ENCODE results near the gene EIF4B.
A peak's percentile ranks its signal among the peaks of the same experiment; 100 is the strongest.

The EIF4B gene

DNA sequence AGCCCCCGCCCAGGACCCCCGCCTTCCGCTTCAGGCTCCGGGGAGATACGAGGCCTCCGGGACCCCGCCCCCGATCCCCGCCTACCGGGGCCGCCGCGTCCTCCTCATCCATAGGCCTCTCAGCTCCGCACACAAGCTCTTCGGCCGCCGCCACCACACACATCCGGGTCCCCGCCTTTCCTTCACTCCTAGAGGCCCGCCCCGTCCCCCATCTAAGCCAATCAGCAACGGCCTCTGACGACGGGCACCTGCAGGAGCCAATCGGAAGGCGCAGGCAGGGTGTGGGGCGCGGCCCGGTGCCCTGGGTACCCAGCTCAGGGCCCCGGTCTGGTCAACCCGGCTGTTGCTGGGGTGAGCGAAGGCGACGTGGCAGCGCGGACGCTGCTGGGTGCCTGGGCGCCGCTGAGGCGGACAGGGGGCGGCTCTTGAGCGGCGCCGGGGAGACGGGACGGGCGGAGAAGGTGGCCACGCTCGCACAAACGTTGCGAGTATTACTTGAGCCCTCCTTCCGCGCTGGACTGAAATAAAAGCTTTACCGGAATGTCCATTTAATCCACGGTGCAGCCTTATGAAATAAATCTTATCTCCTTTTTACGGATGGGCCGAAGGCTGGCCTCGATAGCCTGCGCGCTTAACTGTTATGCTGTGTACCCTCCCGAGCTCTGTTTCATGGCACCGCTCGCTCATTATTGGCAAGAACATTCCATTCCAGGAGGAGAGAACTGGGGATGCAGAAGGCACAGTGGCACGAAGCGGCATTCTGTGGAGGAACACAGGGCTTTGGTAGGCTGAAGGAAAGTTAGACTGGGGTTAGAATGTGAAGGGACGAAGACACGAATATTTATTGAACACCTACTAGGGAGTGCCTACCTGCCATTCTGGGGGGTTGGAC, 73.2 kb downstream of the EIF4B start, which contains the start of gene SPRYD3:
Gene SPRYD3, minus strand, starts transcription at position 165 of the 892 bp plus-strand sequence. Its CDS starts 57 bp downstream, at position 108.
- in situ Hi-C loops (cut with HindIII; ENCODE audit: low pct_ligation_motif_present, low sequenced_read_pairs) = no loop called here

DNA sequence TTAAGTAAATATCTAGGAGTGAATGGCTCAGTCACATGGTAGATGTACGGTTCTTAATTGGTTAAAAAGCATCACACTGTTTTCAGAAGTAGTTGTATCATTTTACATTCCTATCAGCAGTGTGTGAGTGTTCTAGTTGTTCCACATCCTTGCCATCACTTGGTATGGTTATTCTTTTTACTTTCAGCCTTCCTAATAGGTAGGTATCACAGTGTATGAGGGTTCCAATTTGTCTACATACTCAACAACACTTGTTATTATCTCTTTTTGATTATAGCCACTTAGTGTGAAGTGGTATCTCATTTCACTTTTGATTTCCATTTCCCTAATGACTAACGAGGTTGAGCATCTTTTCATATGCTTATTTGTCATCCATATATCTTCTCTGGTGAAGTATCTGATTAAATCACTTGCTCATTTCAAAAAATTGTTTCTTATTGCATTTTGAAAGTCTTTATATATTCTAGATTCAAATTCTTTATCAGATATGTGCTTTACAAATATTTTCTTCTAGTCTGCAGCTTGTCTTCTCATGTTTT, 76.5 kb downstream of the EIF4B start:
- Histone ChIP-seq H3K27ac (no peak overlapping the region), H3K36me3 (replicated peaks) (no peaks in the 10 kb centered on the region), H3K4me3 (ENCODE audit: low read depth, low read length) (no peak overlapping the region), H3K27me3 (replicated peaks) (no peaks in the 10 kb centered on the region)
- in situ Hi-C loops (cut with HindIII; ENCODE audit: low pct_ligation_motif_present, low sequenced_read_pairs) = no loop called here
- TF ChIP-seq, protein P1, sequence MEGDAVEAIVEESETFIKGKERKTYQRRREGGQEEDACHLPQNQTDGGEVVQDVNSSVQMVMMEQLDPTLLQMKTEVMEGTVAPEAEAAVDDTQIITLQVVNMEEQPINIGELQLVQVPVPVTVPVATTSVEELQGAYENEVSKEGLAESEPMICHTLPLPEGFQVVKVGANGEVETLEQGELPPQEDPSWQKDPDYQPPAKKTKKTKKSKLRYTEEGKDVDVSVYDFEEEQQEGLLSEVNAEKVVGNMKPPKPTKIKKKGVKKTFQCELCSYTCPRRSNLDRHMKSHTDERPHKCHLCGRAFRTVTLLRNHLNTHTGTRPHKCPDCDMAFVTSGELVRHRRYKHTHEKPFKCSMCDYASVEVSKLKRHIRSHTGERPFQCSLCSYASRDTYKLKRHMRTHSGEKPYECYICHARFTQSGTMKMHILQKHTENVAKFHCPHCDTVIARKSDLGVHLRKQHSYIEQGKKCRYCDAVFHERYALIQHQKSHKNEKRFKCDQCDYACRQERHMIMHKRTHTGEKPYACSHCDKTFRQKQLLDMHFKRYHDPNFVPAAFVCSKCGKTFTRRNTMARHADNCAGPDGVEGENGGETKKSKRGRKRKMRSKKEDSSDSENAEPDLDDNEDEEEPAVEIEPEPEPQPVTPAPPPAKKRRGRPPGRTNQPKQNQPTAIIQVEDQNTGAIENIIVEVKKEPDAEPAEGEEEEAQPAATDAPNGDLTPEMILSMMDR (IDR thresholded peaks at IDR 0.05; ENCODE audit: low read depth, low read length, missing control alignments) = no peak
- DNase-seq = no peak

More for the DNA sequence above, 73.2 kb downstream of the EIF4B start, which contains the start of gene SPRYD3:
- H3K36me3 ChIP-seq (replicated peaks) = peaks cover 16% of the 10 kb centered on the region
- H3K4me3 ChIP-seq (ENCODE audit: low read depth, low read length) = peak within 1 kb of the TSS; percentile 70
- TF ChIP-seq, protein P1 (IDR thresholded peaks at IDR 0.05; ENCODE audit: low read depth, low read length, missing control alignments) = no peak
- no peaks in the 10 kb centered on the region for H3K27me3 ChIP-seq (replicated peaks)
- peak; percentile 96 for DNase-seq
- H3K27ac ChIP-seq = peak within 1 kb of the TSS; percentile 97

DNA sequence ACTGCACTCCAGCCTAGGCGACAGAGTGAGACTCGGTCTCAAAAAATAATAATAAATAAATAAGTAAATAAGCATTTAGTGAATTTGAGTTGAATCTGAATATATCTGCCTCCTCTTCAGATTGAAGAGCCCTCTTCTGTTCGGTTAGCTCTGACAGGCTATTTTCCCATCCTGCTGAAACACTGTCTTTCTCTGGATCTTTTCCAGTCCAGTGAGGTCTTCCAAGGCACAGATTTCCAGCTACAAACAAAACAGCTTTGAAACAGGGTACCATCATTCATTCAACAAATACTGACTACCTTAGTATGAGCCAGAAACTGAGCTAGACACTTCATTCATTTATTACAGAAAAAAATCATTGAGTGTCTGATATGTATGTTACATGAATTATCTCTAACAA, 80.1 kb downstream of the EIF4B start:
- TF ChIP-seq, protein P1 (IDR thresholded peaks at IDR 0.05; ENCODE audit: low read depth, low read length, missing control alignments) = no peak
- Histone ChIP-seq H3K36me3 (replicated peaks) (no peaks in the 10 kb centered on the region), H3K27me3 (replicated peaks) (no peaks in the 10 kb centered on the region), H3K27ac (no peak overlapping the region), H3K4me3 (ENCODE audit: low read depth, low read length) (no peak overlapping the region)
- no peak for DNase-seq
- in situ Hi-C loops (cut with HindIII; ENCODE audit: low pct_ligation_motif_present, low sequenced_read_pairs) = no loop called here

DNA sequence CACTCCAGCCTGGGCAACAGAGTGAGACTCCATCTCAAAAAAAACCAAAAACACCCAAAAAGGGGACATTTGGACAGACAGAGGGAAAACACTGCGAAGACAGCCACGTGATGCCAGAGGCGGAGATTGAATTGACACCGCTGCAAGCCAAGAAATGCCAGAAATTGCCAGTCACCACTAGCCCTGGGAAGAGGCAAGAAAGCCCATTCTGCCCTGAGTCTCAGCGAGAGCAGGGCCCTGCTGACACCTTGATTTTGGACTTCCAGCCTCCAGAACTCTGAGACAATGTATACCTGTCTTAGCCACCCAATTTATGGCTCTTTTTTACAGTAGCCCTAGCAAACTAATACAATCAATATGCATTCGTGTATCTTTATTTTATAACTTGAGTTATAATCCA, 83.8 kb downstream of the EIF4B start:
- Histone ChIP-seq H3K27ac (no peak overlapping the region), H3K27me3 (replicated peaks) (no peaks in the 10 kb centered on the region), H3K4me3 (ENCODE audit: low read depth, low read length) (no peak overlapping the region), H3K36me3 (replicated peaks) (no peaks in the 10 kb centered on the region)
- no peak for DNase-seq
- TF ChIP-seq, protein P1 (IDR thresholded peaks at IDR 0.05; ENCODE audit: low read depth, low read length, missing control alignments) = no peak
- in situ Hi-C loops (cut with HindIII; ENCODE audit: low pct_ligation_motif_present, low sequenced_read_pairs) = no loop called here

DNA sequence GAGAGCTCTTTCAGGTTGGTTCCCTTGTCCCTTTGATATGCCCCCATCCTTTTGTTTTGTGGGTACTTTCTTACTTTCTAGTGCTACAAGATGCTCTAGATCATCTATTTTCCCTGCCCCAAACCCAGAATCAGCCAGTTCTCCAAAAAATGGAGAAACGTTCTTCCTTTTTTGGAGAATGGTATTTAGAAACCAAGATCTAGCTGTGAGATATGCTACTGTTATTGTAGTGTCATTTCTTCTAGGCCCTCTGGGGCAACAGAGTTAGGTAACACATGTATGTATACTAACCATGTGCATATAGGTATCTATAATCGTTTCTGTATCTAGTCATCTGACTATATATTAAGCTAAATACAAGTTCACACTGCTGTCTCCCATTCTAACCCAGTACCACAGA, 84.3 kb downstream of the EIF4B start:
- no peaks in the 10 kb centered on the region for H3K36me3 ChIP-seq (replicated peaks)
- no peak overlapping the region for H3K27ac ChIP-seq
- H3K27me3 ChIP-seq (replicated peaks) = no peaks in the 10 kb centered on the region
- in situ Hi-C loops (cut with HindIII; ENCODE audit: low pct_ligation_motif_present, low sequenced_read_pairs) = no loop called here
- no peak for DNase-seq
- TF ChIP-seq, protein P1 (IDR thresholded peaks at IDR 0.05; ENCODE audit: low read depth, low read length, missing control alignments) = no peak
- H3K4me3 ChIP-seq (ENCODE audit: low read depth, low read length) = no peak overlapping the region

Data from brain microvascular endothelial cell (primary cell).